ENCODE data around the gene SIL1. TPM values are rescaled to one million over a fixed set of nuclear protein-coding genes. Genes with fewer than 3 reads are reported as not detected.

Gene SIL1
- total and polyA plus RNA-seq, 10 donors, result 23.4 to 42.3 (median 32.6) TPM

DNA sequence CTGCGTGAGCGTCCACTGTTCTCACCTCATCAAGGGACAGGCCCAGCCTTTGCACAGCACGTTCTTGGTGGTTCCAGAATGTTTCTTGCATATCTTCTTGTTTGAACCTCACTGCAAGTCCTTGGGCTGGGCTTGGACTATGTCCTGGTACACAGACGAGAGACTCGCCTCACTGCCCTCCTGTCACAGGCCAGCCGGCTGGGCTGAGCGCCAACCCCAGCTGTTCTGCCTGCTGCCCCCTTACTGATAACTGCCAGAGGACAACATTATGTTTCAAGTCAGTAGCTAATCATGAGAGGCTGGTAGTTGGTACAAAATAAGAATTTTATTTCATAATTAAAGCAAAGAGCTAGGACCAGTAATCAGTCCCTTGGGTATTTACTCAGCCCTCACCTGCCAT is 270.2 kb downstream of the SIL1 start:
- intact Hi-C loops (cut with DNase I; ENCODE audit: low total_unique reads), result loop anchor here (10.0 kb wide), 1 partner anchor 93 kb away; no protein-coding TSS in a partner anchor
- Histone ChIP-seq H3K27ac (peak overlapping the region in 1 of 8 donors; percentile 7), H3K4me1 (peaks cover 0 to 15% (median 5%) of the 10 kb centered on the region in 6 donors), H3K9me3 (no peaks in the 10 kb centered on the region), H3K4me3 (no peak overlapping the region), H3K36me3 (peaks cover 7 to 95% (median 72%) of the 10 kb centered on the region in 6 donors), H3K27me3 (replicated peaks in 1 of 7) (no peaks in the 10 kb centered on the region)
- WGBS, 5 donors, result 73 to 90% (median 76%) methylated on average over 5 to 7 of the region's 7 CpGs
- DNase-seq, result peak; percentile 80
- peak; percentile 65 to 71 (median 69) for TF ChIP-seq POLR2AphosphoS5 (IDR thresholded peaks at IDR 0.05)
- no peak for TF ChIP-seq POLR2A (IDR thresholded peaks at IDR 0.05)

DNA sequence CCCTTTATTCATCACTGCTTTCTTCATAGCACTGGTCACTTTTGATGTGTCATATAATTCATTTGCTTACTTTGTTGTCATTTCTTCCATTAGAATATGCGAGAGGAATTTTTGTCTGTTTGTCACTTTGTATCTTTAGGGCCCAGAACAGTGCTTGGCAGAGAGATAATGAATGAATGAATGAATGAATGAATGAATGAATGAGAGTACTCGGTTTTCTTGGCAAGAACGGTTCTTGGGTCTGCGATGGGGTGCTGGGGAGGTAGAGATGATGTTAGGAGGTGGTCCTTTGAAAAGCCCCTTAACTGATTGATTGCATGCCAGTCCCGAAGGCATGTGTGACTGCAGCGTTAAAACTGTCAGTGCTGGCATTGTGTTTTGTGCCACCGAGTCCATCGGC is 270.6 kb downstream of the SIL1 start:
- H3K27ac ChIP-seq, result peak overlapping the region in 1 of 8 donors; percentile 7
- peaks cover 0 to 15% (median 5%) of the 10 kb centered on the region in 6 donors for H3K4me1 ChIP-seq
- TF ChIP-seq, protein P1, sequence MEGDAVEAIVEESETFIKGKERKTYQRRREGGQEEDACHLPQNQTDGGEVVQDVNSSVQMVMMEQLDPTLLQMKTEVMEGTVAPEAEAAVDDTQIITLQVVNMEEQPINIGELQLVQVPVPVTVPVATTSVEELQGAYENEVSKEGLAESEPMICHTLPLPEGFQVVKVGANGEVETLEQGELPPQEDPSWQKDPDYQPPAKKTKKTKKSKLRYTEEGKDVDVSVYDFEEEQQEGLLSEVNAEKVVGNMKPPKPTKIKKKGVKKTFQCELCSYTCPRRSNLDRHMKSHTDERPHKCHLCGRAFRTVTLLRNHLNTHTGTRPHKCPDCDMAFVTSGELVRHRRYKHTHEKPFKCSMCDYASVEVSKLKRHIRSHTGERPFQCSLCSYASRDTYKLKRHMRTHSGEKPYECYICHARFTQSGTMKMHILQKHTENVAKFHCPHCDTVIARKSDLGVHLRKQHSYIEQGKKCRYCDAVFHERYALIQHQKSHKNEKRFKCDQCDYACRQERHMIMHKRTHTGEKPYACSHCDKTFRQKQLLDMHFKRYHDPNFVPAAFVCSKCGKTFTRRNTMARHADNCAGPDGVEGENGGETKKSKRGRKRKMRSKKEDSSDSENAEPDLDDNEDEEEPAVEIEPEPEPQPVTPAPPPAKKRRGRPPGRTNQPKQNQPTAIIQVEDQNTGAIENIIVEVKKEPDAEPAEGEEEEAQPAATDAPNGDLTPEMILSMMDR (IDR thresholded peaks at IDR 0.05 in 8 of 11, conservative IDR thresholded peaks at IDR 0.05 in 3 of 11), result no peak
- no peak for TF ChIP-seq POLR2AphosphoS5 (IDR thresholded peaks at IDR 0.05)
- TF ChIP-seq POLR2A (IDR thresholded peaks at IDR 0.05), result no peak
- DNase-seq, result no peak
- no peak overlapping the region for H3K4me3 ChIP-seq
- H3K27me3 ChIP-seq (replicated peaks in 1 of 7), result no peaks in the 10 kb centered on the region
- H3K9me3 ChIP-seq, result no peaks in the 10 kb centered on the region
- peaks cover 7 to 91% (median 67%) of the 10 kb centered on the region in 6 donors for H3K36me3 ChIP-seq
- 81 to 93% (median 86%) methylated on average over 8 of the region's 8 CpGs for WGBS, 5 donors
- intact Hi-C loops (cut with DNase I; ENCODE audit: low total_unique reads), result loop anchor here (10.0 kb wide), 1 partner anchor 93 kb away; no protein-coding TSS in a partner anchor

GRCh38 chr5:138926688-138927448 is 271.3 kb downstream of the SIL1 start:
- WGBS, 5 donors, result 91 to 96% (median 91%) methylated on average over 16 of the region's 16 CpGs
- DNase-seq, result no peak

DNA sequence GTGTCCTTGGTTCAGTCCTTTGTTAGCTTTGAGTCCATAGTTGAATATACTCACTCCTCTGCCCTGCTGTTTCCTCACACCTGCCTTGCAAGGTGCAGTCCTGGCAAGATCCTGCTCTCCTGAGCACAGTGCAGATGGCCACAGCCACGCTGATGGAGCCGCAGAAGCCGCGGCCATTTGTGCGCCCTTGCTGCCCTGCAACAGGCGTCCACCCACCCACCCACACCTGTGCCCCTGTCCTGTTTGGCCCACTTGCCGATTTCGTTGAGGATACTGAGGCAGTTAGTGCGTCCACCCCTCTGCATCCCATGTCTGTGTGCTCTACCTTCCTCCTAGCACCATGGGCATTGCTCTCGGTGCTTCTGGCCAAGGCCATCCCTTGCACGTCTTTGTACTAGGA is 271.9 kb downstream of the SIL1 start:
- Histone ChIP-seq H3K9me3 (no peaks in the 10 kb centered on the region), H3K27me3 (replicated peaks in 1 of 7) (no peaks in the 10 kb centered on the region), H3K4me1 (peaks cover 0 to 15% (median 5%) of the 10 kb centered on the region in 6 donors), H3K36me3 (peaks cover 6 to 85% (median 54%) of the 10 kb centered on the region in 6 donors), H3K4me3 (no peak overlapping the region), H3K27ac (no peak overlapping the region)
- 89 to 97% (median 95%) methylated on average over 11 of the region's 11 CpGs for WGBS, 5 donors
- no peak for DNase-seq
- intact Hi-C loops (cut with DNase I; ENCODE audit: low total_unique reads), result loop anchor here (10.0 kb wide), 1 partner anchor 91 kb away; no protein-coding TSS in a partner anchor
- TF ChIP-seq, protein P1 (IDR thresholded peaks at IDR 0.05 in 8 of 11, conservative IDR thresholded peaks at IDR 0.05 in 3 of 11), result no peak
- TF ChIP-seq POLR2A (IDR thresholded peaks at IDR 0.05) (no peak), POLR2AphosphoS5 (IDR thresholded peaks at IDR 0.05) (peak in 1 of 3 donors; percentile 21)

More at GRCh38 chr5:138926688-138927448, 271.3 kb downstream of the SIL1 start:
- H3K27me3 ChIP-seq (replicated peaks in 1 of 7), result no peaks in the 10 kb centered on the region
- intact Hi-C loops (cut with DNase I; ENCODE audit: low total_unique reads), result loop anchor here (10.0 kb wide), 1 partner anchor 92 kb away; no protein-coding TSS in a partner anchor
- H3K27ac ChIP-seq, result no peak overlapping the region
- no peak overlapping the region for H3K4me3 ChIP-seq
- peaks cover 7 to 88% (median 61%) of the 10 kb centered on the region in 6 donors for H3K36me3 ChIP-seq
- H3K4me1 ChIP-seq, result peaks cover 0 to 15% (median 5%) of the 10 kb centered on the region in 6 donors
- no peaks in the 10 kb centered on the region for H3K9me3 ChIP-seq
- TF ChIP-seq, protein P1 (IDR thresholded peaks at IDR 0.05 in 8 of 11, conservative IDR thresholded peaks at IDR 0.05 in 3 of 11), result no peak
- TF ChIP-seq POLR2A (IDR thresholded peaks at IDR 0.05) (no peak), POLR2AphosphoS5 (IDR thresholded peaks at IDR 0.05) (no peak)

All from spleen (tissue), 11 donors.